ENCODE measurements around the gene PLEKHA7.

- no peak for TF ChIP-seq NR2C2 (CRISPR knock-in tag; IDR thresholded peaks at IDR 0.05)
- no peak for TF ChIP-seq JUN (CRISPR knock-in tag; IDR thresholded peaks at IDR 0.05)
- TF ChIP-seq CTCF (IDR thresholded peaks at IDR 0.05): no peak
- no peak for TF ChIP-seq ZNF671 (CRISPR knock-in tag; IDR thresholded peaks at IDR 0.05)
- no peak for TF ChIP-seq E2F1 (CRISPR knock-in tag; IDR thresholded peaks at IDR 0.05)
- no peak for TF ChIP-seq SMAD4 (CRISPR knock-in tag; IDR thresholded peaks at IDR 0.05)
Measured at GRCh38 chr11:16797776-16798175, 216.4 kb downstream of the PLEKHA7 start.

Data from WTC11 (cell line).